Nephron (organoid): Measurements from ENCODE around the gene EDN1.

Experiments
- H3K27ac Mint-ChIP-seq, 3 experiments: 2 replicates each; pipeline ENCODE4 v1.8.0; 2020; ENCODE audit warnings: mixed read lengths in 3 of 3, mild to moderate bottlenecking in 2 of 3, moderate library complexity in 1 of 3
- H3K27me3 Mint-ChIP-seq: 2 replicates; pipeline ENCODE4 v1.8.0; 2021; ENCODE audit warnings: low read depth, mild to moderate bottlenecking, moderate library complexity, mixed read lengths
- H3K36me3 Mint-ChIP-seq: 2 replicates; pipeline ENCODE4 v1.8.0; 2020; ENCODE audit warnings: low read depth, mixed read lengths
- H3K4me1 Mint-ChIP-seq: 2 replicates; pipeline ENCODE4 v1.8.0; 2020; ENCODE audit warnings: mixed read lengths
- H3K4me3 Mint-ChIP-seq, 3 experiments: 2 replicates each; pipeline ENCODE4 v1.8.0; 2020; ENCODE audit warnings: mild to moderate bottlenecking in 3 of 3, mixed read lengths in 3 of 3, moderate library complexity in 2 of 3
- H3K9me3 Mint-ChIP-seq: 2 replicates; pipeline ENCODE4 v1.8.0; 2020; ENCODE audit warnings: mixed read lengths
- CTCF ChIP-seq, 3 experiments: fragments of 200-600 bp; sonication (generic); IDR thresholded peaks; one replicate each; pipeline ENCODE4 v1.5.0; 2021; ENCODE audit warnings: antibody characterized with exemption in 3 of 3; ENCODE audit not compliant: unreplicated experiment in 3 of 3

EDN1 gene

DNA sequence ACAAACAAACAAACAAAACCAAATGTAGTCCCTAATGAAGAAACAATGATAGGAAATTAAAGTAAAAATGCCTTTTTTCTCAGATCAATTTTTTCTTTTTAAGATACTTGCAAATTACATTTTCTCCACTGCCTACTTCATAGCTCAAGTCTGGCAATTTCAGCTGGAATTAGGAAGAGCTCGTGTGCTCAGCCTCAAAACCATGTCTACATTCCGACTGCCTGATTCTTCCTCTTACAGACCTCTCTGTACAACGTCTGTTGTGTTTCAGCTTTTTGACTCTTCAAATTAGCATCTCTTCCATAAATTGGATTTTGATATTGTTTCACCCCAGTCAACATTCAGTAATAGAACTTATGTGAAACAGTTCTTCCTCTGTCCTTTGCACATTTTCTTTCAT lies 9.3 kb upstream of the EDN1 start:
- Mint-ChIP-seq H3K4me1 (no peaks in the 10 kb centered on the region), H3K27me3 (peaks cover 5% of the 10 kb centered on the region), H3K27ac (no peak overlapping the region), H3K9me3 (no peaks in the 10 kb centered on the region), H3K4me3 (no peak overlapping the region), H3K36me3 (no peaks in the 10 kb centered on the region)
- no peak for TF ChIP-seq CTCF (IDR thresholded peaks at IDR 0.05; ENCODE audit: unreplicated experiment in 3 of 3)

GRCh38 chr6:12283904-12284303 lies 6.3 kb upstream of the EDN1 start:
- no peaks in the 10 kb centered on the region for H3K36me3 Mint-ChIP-seq
- peaks cover 13% of the 10 kb centered on the region for H3K27me3 Mint-ChIP-seq
- H3K9me3 Mint-ChIP-seq: no peaks in the 10 kb centered on the region
- TF ChIP-seq CTCF (IDR thresholded peaks at IDR 0.05; ENCODE audit: unreplicated experiment in 3 of 3): no peak
- H3K27ac Mint-ChIP-seq: no peak overlapping the region
- no peaks in the 10 kb centered on the region for H3K4me1 Mint-ChIP-seq
- no peak overlapping the region for H3K4me3 Mint-ChIP-seq

DNA sequence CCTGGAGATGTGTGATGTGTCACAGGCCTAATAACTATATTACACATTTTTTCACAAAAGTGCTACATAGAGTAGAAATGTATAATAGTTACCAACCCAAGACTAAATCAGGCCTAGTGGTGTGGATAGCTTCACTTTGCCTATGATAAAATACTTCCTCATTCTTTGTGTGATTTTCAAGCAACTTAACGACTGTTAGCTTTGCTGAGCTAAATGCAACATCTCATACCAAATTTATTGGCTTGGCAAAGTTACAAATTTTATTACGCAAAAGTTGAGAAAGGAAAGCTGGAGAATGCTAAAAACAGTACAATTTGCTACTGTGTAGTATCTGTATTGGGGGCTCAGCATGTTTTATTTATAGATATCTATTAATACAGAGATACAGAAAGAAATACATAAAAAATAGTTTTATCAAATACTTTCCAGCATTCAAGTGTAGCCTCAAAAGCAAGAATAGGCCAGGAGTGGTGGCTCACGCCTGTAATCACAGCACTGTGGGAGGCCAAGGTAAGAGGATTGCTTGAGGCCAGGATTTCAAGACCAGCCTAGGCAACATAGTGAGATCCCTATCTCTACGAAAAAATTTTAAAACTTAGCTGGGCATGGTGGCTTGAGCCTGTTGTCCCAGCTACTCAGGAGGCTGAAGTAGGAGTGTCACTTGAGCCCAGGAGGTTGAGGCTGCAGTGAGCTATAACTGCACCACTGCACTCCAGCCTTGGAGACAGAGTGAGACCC lies 3.6 kb upstream of the EDN1 start:
- peaks cover 13% of the 10 kb centered on the region for H3K4me1 Mint-ChIP-seq
- no peaks in the 10 kb centered on the region for H3K9me3 Mint-ChIP-seq
- H3K36me3 Mint-ChIP-seq: no peaks in the 10 kb centered on the region
- H3K4me3 Mint-ChIP-seq: no peak overlapping the region
- H3K27ac Mint-ChIP-seq: peak overlapping the region in 1 of 3 experiments; percentile 32
- peaks cover 35% of the 10 kb centered on the region for H3K27me3 Mint-ChIP-seq
- TF ChIP-seq CTCF (IDR thresholded peaks at IDR 0.05; ENCODE audit: unreplicated experiment in 3 of 3): no peak

- Mint-ChIP-seq H3K27ac (no peak overlapping the region), H3K27me3 (peaks cover 52% of the 10 kb centered on the region), H3K4me3 (no peak overlapping the region), H3K9me3 (no peaks in the 10 kb centered on the region), H3K4me1 (peaks cover 19% of the 10 kb centered on the region), H3K36me3 (no peaks in the 10 kb centered on the region)
- TF ChIP-seq CTCF (IDR thresholded peaks at IDR 0.05; ENCODE audit: unreplicated experiment in 3 of 3): no peak
These were observed 1.9 kb upstream of the EDN1 start for GRCh38 chr6:12288211-12288618.

- TF ChIP-seq CTCF (IDR thresholded peaks at IDR 0.05; ENCODE audit: unreplicated experiment in 3 of 3): no peak
- peak overlapping the region in 1 of 3 experiments; percentile 84 for H3K4me3 Mint-ChIP-seq
- no peaks in the 10 kb centered on the region for H3K9me3 Mint-ChIP-seq
- no peaks in the 10 kb centered on the region for H3K36me3 Mint-ChIP-seq
- peaks cover 19% of the 10 kb centered on the region for H3K4me1 Mint-ChIP-seq
- H3K27ac Mint-ChIP-seq: peak overlapping the region in 1 of 3 experiments; percentile 16
- peaks cover 58% of the 10 kb centered on the region for H3K27me3 Mint-ChIP-seq
These were observed 1.2 kb upstream of the EDN1 start for GRCh38 chr6:12288914-12289313.

GRCh38 chr6:12289365-12289919 lies 719 bp upstream of the EDN1 start:
- Mint-ChIP-seq H3K4me3 (peak overlapping the region; percentile 80 to 87 (median 84)), H3K36me3 (no peaks in the 10 kb centered on the region), H3K27ac (peak overlapping the region in 2 of 3 experiments; percentile 16 to 52), H3K27me3 (peaks cover 63% of the 10 kb centered on the region), H3K4me1 (peaks cover 19% of the 10 kb centered on the region), H3K9me3 (no peaks in the 10 kb centered on the region)
- peak; percentile 73 to 75 (median 74) for TF ChIP-seq CTCF (IDR thresholded peaks at IDR 0.05; ENCODE audit: unreplicated experiment in 3 of 3)
